Measurements from ENCODE around the gene LRMDA.

GRCh38 chr10:76149602-76150138 lies 718.2 kb downstream of the LRMDA start:
- TF ChIP-seq, protein P1, sequence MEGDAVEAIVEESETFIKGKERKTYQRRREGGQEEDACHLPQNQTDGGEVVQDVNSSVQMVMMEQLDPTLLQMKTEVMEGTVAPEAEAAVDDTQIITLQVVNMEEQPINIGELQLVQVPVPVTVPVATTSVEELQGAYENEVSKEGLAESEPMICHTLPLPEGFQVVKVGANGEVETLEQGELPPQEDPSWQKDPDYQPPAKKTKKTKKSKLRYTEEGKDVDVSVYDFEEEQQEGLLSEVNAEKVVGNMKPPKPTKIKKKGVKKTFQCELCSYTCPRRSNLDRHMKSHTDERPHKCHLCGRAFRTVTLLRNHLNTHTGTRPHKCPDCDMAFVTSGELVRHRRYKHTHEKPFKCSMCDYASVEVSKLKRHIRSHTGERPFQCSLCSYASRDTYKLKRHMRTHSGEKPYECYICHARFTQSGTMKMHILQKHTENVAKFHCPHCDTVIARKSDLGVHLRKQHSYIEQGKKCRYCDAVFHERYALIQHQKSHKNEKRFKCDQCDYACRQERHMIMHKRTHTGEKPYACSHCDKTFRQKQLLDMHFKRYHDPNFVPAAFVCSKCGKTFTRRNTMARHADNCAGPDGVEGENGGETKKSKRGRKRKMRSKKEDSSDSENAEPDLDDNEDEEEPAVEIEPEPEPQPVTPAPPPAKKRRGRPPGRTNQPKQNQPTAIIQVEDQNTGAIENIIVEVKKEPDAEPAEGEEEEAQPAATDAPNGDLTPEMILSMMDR (IDR thresholded peaks at IDR 0.05): no peak
- no peak for TF ChIP-seq EZH2phosphoT487 (IDR thresholded peaks at IDR 0.05)
- no peak for TF ChIP-seq EZH2 (IDR thresholded peaks at IDR 0.05)

Measured in neural progenitor cell (in vitro differentiated cells).